CD4-positive, alpha-beta T cell treated with Interleukin-12 subunit alpha and Interleukin-12 subunit beta, for 1 hour (primary cell): Measurements from ENCODE around the gene IL1RAPL2.
"Not testable (repeated sequence)": the region's sequence is repeated elsewhere in the genome, so short reads cannot be mapped to it uniquely, and the experiment has no call there.

Source experiments
- DNase-seq: peaks from one replicate; pipeline ENCODE4 v3.0.0-alpha.2; 2020

IL1RAPL2 gene

GRCh38 chrX:105191878-105192277, 625.9 kb downstream of the IL1RAPL2 start:
- no peak for DNase-seq

DNA sequence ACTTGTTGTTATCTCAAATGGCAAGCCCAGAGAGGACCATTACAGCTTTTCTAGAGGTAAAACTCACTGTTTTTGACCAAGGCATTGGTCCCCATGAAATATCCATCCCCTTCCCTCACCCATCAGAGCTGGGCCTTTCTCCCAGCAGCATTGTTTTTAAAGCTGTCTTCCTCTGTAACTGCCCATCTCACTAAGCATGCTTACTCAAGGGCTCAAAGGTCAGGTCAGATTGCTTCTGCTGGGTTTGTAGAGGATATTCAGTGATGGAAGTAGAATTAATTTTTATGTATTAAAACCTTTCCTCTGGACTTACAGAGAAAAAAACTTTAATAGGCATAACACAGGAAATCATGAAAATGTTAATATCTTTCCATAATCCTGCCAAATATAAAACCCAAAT, 643.4 kb downstream of the IL1RAPL2 start:
- DNase-seq, result no peak

DNA sequence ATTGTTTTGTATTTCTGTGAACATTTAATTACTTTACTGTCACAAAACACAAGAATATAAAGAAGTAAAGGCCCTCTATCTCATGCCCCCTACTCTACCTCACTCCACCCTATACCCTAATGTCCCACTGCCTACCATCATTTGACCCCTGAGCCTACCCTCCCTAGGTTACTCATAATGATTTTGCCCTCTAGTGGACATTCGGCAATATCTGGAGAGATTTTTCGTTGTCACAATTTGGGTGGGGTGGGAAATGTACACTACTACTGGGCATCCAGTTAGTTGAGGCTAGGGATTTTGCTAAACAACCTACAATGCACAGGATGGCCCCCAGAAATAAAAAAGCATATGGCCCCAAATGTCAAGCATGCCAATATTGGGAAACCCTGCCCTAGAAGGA, 644.3 kb downstream of the IL1RAPL2 start:
- no peak for DNase-seq

- DNase-seq, result no peak
Measured at GRCh38 chrX:105211066-105211575, 645.1 kb downstream of the IL1RAPL2 start.

DNA sequence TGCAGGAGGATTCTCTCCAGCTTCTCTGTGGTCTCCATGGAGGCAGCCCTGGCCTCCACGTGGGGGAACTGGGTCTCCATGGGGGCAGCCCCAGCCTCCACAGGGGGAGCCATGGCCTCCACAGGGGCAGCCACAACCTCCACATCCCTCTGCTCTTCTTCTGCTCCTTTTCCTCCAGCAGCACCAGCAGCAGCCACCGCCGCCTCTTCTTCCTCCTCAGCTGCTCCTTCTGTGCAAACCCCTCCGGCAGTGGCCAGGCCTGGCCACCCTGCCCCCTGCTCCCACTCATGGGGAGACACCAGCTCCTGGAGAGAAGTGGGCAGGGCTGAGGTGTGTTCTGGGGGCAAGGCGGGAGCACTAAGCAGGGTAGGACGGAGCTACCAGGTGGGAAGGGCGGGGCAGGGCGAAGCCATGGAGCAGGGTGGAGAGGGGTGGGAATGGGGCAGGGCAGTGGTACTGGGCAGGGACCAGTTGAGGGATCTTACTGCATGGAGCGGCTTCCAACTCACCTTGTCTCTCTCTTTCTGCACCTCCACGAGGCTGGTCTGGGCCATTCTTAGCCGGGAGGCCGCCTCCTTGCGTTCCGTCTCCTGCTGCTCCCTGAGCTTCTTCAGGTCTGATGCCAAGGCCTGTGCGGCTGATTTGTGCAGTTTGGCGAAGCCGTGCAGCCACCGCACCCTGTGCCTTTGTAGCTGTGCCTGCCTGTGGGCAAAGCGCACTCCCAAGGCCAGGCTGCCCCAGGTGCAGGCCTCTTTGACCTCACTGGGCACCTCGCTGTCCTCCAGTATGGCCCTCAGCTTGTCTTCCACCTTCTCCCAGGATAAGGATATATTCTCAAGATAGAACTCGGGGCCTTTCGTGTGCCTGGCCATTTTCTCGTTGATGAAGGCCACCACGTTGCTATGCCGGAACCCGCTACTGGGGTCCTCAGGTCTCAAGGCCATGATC, 653.7 kb downstream of the IL1RAPL2 start:
- DNase-seq, result no peak

- DNase-seq, result no peak
Measured at GRCh38 chrX:105220636-105221035, 654.6 kb downstream of the IL1RAPL2 start, which contains the start of gene TEX13A. Gene TEX13A (minus strand): TSS chrX:105220694. CDS start chrX:105220397, 297 bp downstream.

GRCh38 chrX:105221374-105221773, 655.4 kb downstream of the IL1RAPL2 start:
- DNase-seq, result no peak

GRCh38 chrX:105226499-105226898, 660.5 kb downstream of the IL1RAPL2 start:
- DNase-seq, result no peak

DNA sequence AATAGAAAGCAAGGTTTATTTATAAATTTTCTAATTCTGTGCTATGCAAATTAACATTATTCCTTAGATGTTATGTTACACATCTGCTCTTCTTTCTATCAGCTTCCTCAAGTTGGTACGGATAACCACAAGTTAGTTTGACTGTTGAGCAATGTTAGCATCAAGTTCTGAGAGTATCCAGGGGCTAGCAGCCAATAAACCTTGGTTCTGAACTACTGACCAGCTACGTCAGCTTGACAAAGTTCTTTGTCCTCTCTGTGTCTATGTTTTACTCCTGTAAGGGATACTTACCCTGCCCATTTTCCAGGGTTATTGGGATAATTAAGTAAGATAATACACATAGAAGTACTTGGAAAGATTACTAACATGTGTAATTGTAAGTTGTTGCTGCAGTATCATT, 662.6 kb downstream of the IL1RAPL2 start:
- no peak for DNase-seq

DNA sequence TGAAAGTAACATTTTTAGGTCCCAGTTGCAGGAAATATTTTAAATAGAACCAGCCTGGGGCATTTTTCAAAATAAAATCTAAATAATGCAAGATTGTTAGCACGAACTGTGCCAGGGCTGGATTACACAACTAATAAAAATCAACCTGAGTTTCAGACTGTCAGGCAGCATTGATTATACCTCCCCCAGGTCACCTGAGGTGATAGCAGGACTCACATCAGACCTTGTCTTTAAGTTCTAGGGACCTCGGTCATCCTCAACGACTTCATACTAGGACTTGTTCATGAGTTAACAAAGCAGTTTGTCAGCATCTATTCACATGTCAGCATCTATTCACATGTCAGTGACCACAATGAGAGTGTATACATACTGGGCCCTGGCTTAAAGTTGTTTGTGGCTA, 663.1 kb downstream of the IL1RAPL2 start:
- no peak for DNase-seq

- DNase-seq, result not testable (repeated sequence)
Measured at GRCh38 chrX:105237407-105237806, 671.4 kb downstream of the IL1RAPL2 start.

DNA sequence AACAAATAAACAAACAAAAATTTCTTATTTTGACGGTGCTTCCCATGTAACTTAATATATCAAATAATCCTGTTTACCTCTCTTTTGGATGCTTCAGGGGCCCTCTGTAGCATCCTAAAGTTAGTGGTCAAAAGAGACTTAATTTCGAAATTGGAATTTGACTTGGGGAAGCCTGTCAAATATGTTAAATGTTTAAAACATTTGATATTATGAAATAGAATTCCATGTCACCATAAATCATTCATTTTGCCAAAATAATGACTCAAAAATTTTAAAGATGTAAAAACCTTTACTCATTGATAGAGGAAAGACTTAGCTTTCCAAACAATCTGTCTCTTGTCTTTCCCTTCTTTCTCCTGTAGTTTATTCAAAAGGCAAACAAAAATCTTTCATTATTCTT, 675.1 kb downstream of the IL1RAPL2 start:
- no peak for DNase-seq

- DNase-seq, result no peak
Measured at GRCh38 chrX:105260291-105261043, 694.5 kb downstream of the IL1RAPL2 start.

DNA sequence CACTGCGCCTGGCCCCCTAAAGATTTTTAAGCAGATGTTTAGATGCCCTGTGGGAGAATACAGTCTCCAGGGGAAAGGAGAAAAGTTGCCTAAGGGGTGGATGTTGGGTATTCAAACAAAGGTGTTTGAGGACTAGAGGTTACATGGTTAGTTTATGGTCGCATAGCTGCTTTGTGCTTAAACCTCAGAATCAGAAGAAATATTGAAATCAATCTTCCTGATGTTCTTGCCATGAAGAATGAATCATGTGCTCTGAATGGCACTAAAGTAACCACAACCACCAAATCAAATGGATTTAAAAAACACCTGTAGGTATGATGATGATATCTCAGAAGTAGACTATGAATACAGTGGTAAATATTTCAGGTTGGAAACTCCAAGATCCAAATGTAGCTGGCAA, 697.2 kb downstream of the IL1RAPL2 start:
- no peak for DNase-seq

DNA sequence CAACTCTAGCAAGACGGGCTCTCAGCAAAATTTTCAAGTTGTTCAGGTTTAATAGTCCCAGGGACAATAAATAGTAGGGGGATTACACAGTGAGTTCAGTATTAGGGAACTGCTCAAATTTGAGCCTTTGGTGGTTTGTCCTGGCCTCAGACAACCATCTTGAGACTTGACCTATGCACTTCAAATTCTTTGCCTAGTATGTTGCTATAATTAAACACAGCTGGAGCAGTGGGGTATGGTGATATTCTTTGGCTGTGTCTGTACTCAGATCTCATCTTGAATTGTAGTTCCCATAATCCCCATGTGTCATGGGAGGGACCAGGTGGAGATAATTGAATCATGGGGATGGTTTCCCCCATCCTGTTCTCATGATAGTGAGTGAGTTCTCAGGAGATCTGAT, 697.8 kb downstream of the IL1RAPL2 start:
- DNase-seq, result no peak

DNA sequence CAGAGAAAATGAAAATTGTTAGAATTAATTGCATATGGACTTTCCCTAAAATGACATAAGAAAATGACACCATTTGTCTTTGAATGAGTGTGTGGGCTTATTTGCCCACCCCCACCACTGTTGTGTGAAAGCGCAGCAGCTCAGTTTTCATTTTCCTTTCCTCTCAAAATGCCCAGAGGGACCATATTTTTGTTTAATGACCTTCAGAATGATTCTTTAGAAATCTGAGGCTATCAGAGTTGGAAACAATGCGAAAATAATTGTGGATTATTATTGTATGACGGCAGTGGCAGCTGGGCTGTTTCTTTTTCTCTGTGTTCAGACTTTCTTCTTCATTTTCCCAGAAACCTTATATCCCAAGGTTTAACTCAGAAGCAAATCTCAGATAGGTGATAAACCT, 699.1 kb downstream of the IL1RAPL2 start:
- no peak for DNase-seq

DNA sequence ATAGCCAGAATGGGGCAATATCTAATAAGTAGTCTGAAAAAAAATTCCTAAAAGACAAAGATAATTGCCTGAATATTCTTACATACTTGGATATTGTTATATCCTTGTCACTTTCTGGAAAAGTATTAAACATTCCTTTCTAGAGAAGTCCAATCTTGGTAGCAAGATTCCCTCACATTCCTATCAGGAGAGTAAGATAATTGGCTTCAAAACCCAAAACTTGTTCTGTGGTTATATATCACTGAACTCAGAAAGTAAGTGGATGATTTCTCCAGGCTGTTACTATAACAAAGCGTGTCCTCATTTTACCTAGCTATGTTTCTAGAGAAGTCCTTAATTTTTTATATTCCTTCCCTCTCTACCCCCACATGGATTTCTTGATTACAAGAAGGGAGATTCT, 700.5 kb downstream of the IL1RAPL2 start:
- no peak for DNase-seq

- no peak for DNase-seq
Measured at GRCh38 chrX:105267167-105267566, 701.2 kb downstream of the IL1RAPL2 start.

- no peak for DNase-seq
Measured at GRCh38 chrX:105269386-105269785, 703.4 kb downstream of the IL1RAPL2 start.

DNA sequence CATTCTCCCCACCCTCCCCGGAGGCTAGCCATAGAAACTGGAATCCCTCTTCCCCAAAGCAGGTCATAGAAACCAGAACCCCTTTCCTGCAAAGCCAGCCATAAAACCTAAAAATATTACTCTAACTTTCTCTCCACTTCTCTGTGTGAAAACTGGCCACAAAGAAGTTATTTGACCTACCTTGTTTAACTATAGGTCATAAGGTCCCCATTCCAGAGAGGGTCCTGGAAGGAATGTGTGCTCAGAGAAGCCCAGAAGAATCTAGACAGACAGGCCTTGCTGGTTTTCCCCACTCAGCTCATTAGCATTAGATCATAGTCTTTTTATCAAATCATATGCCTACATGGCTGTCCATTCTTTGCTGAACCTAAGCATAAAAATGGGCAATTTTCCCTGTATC, 707.3 kb downstream of the IL1RAPL2 start:
- no peak for DNase-seq

DNA sequence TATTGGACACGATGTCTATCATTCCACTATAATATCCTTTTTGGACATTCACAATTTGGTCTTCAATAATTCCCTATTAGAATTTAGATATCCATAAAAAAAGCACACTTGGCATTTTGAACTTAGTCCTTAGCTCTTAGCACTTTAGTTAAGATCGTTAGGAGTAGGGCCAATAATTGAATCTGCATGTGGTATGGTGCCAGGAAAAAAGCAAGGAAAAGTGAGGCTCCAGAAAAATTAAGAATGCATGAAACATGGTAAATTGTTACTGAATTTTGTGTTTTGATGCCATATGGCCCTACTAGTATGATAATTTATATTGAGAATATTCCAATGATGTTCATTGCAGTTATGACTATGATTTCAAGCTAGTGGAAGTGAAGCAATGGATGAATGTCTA, 708.1 kb downstream of the IL1RAPL2 start:
- DNase-seq, result no peak

GRCh38 chrX:105277132-105277531, 711.1 kb downstream of the IL1RAPL2 start:
- DNase-seq, result no peak

- DNase-seq, result no peak
Measured at GRCh38 chrX:105282077-105282476, 716.1 kb downstream of the IL1RAPL2 start.

DNA sequence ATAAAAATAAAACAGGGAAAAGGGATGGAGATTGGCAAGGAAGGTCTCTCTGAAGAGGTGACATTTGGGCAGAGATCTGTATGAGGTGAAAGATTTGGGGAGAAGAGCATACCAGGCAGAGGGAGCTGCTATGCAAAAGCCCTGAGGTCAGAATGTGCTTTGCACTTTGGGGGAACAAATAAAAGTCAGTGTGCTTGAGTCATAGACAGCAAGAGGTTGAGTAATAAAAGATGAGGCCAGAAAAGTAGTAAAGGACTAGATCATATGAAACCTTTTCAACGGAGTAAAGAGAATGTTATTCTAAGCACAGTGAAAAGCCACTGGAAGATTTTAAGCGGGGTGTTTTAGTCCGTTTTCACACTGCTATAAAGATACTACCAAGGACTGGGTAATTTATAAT, 731.0 kb downstream of the IL1RAPL2 start:
- DNase-seq, result no peak
